HG03521 (cell line): ENCODE results near the gene MMP25.
"Not testable (repeated sequence)": the region's sequence is repeated elsewhere in the genome, so short reads cannot be mapped to it uniquely, and the experiment has no call there.

Experiments used
- ATAC-seq: cut with Tn5 transposase; IDR thresholded peaks from one replicate; pipeline ENCODE4 v1.9.1; 2021; ENCODE audit warnings: mild to moderate bottlenecking, moderate library complexity; ENCODE audit not compliant: unreplicated experiment

Gene MMP25

DNA sequence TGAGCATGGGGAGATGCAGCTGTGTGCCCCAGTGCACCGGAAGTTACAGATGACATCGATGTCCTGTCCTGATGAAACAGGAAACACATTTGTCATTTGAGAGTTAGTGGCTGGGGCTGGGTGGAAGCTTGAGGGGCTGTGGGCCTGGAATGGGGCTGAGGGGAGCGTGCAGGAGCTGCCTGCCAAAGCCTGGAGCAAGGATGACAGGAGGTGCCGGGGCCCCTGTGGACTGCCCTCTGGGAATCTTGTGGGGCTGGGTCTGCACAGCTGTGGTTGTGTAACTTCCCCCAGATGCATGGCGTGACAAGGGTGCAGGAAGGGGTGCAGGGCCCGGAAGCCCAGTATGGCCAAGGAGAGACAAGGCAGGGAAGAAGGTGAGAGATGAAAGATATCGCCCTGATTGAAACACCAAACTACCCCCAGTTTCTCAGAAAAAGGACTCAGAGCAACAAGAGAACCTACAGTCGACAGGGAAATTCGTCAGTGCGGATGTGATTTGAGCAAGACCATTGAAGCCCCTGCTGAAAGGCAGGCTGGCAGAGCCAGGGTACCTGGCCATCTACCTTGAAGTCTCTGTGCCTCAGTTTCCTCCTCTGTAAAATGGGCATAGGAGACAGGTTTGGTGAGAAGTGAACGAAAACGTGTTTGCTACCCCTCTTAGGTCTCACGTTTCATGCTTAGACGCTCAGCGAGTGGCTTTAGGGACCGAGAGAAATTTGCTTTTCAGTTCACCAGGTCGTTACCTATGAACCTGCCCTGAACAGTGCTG, 8.8 kb downstream of the MMP25 start:
- no peak for ATAC-seq

- not testable (repeated sequence) for ATAC-seq
Observed at GRCh38 chr16:3055734-3056115, 9.4 kb downstream of the MMP25 start.

DNA sequence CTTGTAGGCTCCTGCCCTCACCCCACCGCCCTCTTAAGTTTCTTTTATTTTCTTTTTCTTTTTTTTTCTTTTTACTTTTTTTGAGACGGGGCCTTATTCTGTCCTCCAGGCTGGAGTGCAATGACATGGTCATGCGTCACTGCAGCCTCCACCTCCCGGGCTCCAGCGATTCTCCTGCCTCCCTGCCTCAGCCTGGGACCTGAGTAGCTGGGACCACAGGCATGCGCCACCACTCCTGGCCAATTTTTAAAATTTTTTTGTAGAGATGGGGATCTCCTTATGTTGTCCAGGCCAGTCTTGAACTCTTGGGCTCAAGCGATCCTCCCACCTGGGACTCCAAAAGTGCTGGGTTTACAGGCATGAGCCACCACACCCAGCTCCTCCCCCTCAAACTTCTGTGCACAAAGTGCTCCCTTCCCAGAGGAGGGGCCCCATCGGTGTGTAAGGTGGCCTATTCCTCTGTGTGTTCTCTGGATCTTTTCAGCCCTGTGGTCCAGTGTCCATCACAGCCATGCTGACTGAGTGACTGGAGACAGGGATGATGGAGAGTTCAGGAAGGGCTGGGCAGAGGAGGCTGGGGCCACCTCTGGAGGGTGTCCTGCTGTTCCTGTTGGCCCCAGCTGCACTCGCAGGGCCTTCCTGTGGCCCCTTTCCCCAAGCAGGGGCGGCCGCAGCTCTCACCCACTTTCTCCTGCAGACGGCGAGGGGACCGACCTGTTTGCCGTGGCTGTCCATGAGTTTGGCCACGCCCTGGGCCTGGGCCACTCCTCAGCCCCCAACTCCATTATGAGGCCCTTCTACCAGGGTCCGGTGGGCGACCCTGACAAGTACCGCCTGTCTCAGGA, 10.2 kb downstream of the MMP25 start:
- no peak for ATAC-seq

GRCh38 chr16:3057181-3058138, 11.1 kb downstream of the MMP25 start:
- ATAC-seq: no peak

DNA sequence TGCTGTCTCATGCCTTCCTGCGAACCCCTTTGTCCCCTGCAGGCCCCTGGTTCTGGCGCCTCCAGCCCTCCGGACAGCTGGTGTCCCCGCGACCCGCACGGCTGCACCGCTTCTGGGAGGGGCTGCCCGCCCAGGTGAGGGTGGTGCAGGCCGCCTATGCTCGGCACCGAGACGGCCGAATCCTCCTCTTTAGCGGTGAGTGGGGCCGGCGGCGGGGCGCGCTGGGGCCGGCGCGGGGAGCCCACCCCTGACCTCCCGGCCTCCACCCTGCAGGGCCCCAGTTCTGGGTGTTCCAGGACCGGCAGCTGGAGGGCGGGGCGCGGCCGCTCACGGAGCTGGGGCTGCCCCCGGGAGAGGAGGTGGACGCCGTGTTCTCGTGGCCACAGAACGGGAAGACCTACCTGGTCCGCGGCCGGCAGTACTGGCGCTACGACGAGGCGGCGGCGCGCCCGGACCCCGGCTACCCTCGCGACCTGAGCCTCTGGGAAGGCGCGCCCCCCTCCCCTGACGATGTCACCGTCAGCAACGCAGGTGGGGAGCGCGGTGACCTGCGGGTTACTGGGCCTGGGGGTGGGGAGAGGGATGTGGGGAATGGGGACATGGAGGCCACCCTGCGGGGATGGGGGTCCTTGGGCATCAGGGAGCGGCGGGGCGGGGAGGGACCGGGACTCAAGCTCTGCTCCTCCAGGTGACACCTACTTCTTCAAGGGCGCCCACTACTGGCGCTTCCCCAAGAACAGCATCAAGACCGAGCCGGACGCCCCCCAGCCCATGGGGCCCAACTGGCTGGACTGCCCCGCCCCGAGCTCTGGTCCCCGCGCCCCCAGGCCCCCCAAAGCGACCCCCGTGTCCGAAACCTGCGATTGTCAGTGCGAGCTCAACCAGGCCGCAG, 12.0 kb downstream of the MMP25 start:
- peak; percentile 17 for ATAC-seq

- peak; percentile 70 for ATAC-seq
Observed at GRCh38 chr16:3059041-3059722, 12.8 kb downstream of the MMP25 start.

GRCh38 chr16:3059723-3060242, 13.4 kb downstream of the MMP25 start:
- peak; percentile 2 for ATAC-seq

GRCh38 chr16:3060339-3061127, 14.2 kb downstream of the MMP25 start:
- ATAC-seq: no peak

GRCh38 chr16:3062553-3062952, 16.2 kb downstream of the MMP25 start:
- ATAC-seq: no peak

GRCh38 chr16:3063625-3064386, 17.4 kb downstream of the MMP25 start:
- ATAC-seq: no peak

DNA sequence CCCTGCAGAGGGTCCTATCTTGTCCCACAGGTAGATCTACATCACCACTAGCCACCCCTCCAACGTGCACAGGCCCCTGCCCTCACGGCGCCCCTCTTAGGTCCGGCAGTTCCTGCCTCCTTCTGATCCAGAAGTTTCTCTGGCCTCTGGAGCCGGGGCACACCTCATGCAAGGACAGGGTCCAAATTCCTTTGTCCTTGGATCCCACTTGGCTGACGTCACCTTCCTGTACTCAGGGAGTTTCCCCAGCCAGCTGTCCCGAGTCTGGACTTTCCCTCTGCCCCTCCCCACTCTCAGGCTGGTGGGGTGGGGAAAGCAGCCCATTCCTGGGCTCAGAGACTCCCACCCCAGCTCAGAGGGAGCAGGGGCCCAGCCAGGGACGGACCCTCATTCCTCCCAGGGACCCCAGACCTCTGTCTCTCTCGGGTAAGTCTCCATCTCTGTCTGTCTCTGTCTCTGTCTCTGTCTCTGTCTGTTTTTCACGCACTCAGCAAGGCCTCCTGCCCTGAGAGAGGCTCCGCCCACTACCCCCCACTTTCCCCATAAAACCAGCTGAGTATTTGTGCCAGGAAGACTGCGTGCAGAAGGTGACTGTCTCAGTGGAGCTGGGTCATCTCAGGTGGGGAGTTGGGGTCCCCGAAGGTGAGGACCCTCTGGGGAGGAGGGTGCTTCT, 18.8 kb downstream of the MMP25 start, which contains the start of gene IL32:
IL32 (plus strand) TSS at position 572 of the 673 bp plus-strand sequence. CDS start 172 bp downstream, outside the sequence.
- ATAC-seq: no peak

DNA sequence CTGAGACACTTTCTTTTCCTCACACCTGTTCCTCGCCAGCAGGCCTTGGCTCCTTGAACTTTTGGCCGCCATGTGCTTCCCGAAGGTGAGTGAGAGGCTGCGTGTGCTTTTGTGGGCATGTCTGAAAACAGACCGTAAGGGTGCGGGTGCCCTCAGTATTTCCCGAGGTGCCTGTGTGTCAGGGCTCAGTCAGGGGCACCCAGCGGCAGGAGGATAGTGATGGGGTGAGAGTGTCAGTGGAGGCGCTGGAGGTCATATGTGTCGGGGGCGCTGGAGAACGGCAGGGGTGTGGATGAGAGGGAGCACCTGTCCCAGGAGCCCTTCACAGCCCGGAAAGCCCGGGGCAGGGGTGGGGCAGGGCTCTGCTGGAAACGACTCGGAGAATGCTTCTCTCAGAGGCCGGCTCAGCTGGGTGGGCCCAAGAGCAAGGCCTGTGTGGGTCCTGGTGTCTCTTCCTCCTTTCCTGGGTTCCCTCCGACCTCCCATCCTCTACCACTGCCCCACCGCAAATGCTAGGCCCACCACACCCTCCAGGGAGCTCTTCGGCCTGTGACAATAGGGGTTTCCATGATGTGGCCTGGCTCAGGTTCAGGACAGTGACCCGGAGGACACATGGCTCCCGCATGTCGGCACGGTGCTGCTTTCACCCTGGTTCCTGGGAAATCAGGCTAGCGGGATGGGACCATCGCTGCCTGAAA, 19.5 kb downstream of the MMP25 start:
- no peak for ATAC-seq

GRCh38 chr16:3066440-3066748, 20.0 kb downstream of the MMP25 start:
- ATAC-seq: no peak

DNA sequence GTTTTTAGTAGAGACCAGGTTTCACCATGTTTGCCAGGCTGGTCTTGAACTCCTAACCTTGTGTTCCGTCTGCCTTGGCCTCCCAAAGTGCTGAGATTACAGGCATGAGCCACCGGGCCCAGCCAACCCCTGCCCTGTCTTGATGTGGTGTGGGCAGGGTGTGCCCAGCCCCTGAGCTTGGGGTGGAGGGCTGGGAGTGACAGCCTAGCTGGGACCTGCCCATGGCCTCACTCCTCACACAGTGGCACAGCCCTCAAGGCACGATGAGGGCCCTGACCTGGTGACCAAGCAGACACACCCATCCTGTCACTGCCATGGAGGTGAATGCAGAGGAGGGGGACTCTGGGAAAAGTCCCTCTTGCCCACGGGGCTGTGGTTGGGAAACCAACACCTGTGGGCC, 22.1 kb downstream of the MMP25 start:
- no peak for ATAC-seq

- not testable (repeated sequence) for ATAC-seq
Observed at GRCh38 chr16:3069146-3069545, 22.8 kb downstream of the MMP25 start.

DNA sequence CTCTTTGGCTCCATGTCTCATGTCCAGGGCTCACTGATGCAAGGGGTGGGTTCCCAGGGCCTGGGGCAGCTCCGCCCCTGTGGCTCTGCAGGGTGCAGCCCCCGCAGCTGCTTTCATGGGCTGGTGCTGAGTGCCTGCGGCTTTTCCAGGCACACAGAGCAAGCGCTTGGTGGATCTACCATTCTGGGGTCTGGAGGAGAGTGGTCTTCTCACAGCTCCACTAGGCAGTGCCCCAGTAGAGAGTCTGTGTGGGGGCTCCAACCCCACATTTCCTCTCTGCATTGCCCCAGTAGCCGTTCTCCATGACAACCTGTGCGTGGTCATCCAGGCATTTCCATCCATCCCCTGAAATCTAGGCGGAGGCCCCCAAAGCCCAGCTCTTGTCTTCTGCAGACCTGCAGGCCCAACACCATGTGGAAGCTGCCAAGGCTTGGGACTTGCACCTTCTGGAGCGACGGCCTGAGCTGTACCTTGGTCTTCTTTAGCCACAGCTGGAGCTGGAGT, 24.3 kb downstream of the MMP25 start:
- no peak for ATAC-seq
